ENCODE data around the gene ZNF30.

The ZNF30 gene

GRCh38 chr19:34982275-34982674 is 55.6 kb downstream of the ZNF30 start (continued):
- TF ChIP-seq ZBTB17 (tag by site-specific recombination; IDR thresholded peaks at IDR 0.05) (no peak), HIC1 (tag by site-specific recombination; IDR thresholded peaks at IDR 0.05) (no peak), ZNF624 (tag by site-specific recombination; IDR thresholded peaks at IDR 0.05) (no peak)

- H3K36me3 ChIP-seq (ENCODE audit: control insufficient read depth in 2 of 2, insufficient read depth in 1 of 2, low read length in 2 of 2), result no peaks in the 10 kb centered on the region
- no peak overlapping the region for H3K4me3 ChIP-seq (ENCODE audit: low read depth, low read length)
- H3K4me1 ChIP-seq (ENCODE audit: control insufficient read depth, insufficient read depth, low read length), result no peaks in the 10 kb centered on the region
- POLR2A ChIA-PET, result interaction anchor here (1.1 kb wide), 1 partner anchor 158 kb away, joined by 4 read pairs; no protein-coding TSS in a partner anchor
- peaks cover 3% of the 10 kb centered on the region; the same call in 1 of the 2 replicates for H3K9me3 ChIP-seq (ENCODE audit: control insufficient read depth, insufficient read depth, low read depth, low read length)
- CTCF ChIA-PET, result interaction anchor here (0.6 to 7.6 kb wide), 8 partner anchors 11 to 118 kb away, joined by 3 to 53 read pairs (median 4); no protein-coding TSS in a partner anchor
- no peak for TF ChIP-seq ZNF677 (tag by site-specific recombination; IDR thresholded peaks at IDR 0.05)
- no peak for TF ChIP-seq ZNF311 (tag by site-specific recombination; IDR thresholded peaks at IDR 0.05; ENCODE audit: borderline replicate concordance)
- no peak for TF ChIP-seq ZBTB21 (tag by site-specific recombination; IDR thresholded peaks at IDR 0.05)
- no peak for TF ChIP-seq GLIS1 (tag by site-specific recombination; IDR thresholded peaks at IDR 0.05)
- TF ChIP-seq ZBTB6 (tag by site-specific recombination; IDR thresholded peaks at IDR 0.05), result no peak
- TF ChIP-seq ZNF596 (tag by site-specific recombination; IDR thresholded peaks at IDR 0.05), result no peak
- no peak for TF ChIP-seq ZNF558 (tag by site-specific recombination; IDR thresholded peaks at IDR 0.05)
- H3K27ac ChIP-seq (ENCODE audit: extremely low read depth, low read depth, low read length), result no peak overlapping the region
These were observed 57.1 kb downstream of the ZNF30 start for GRCh38 chr19:34983786-34984185.

- peak; percentile 58 for TF ChIP-seq SETDB1 (IDR thresholded peaks at IDR 0.05; ENCODE audit: insufficient read length, low read length)
- no peak for TF ChIP-seq ELK4 (IDR thresholded peaks at IDR 0.05; ENCODE audit: borderline replicate concordance, low read depth, low read length)
- no peak for TF ChIP-seq ZNF157 (tag by site-specific recombination; IDR thresholded peaks at IDR 0.05)
- no peak for TF ChIP-seq SALL2 (tag by site-specific recombination; IDR thresholded peaks at IDR 0.05; ENCODE audit: borderline replicate concordance)
- peak; percentile 46; the same call in 1 of the 2 replicates for TF ChIP-seq ATF2 (tag by site-specific recombination; IDR thresholded peaks at IDR 0.05; ENCODE audit: low read depth)
- ChIA-PET CTCF (interaction anchor here (0.6 to 7.6 kb wide), 5 partner anchors 12 to 118 kb away, joined by 3 to 53 read pairs (median 4); no protein-coding TSS in a partner anchor), POLR2A (interaction anchor here (1.1 kb wide), 1 partner anchor 157 kb away, joined by 4 read pairs; no protein-coding TSS in a partner anchor)
- Histone ChIP-seq H3K4me3 (ENCODE audit: low read depth, low read length) (no peak overlapping the region), H3K27ac (ENCODE audit: extremely low read depth, low read depth, low read length) (no peak overlapping the region), H3K36me3 (ENCODE audit: control insufficient read depth in 2 of 2, insufficient read depth in 1 of 2, low read length in 2 of 2) (no peaks in the 10 kb centered on the region), H3K9me3 (ENCODE audit: control insufficient read depth, insufficient read depth, low read depth, low read length) (peaks cover 3% of the 10 kb centered on the region; the same call in 1 of the 2 replicates), H3K4me1 (ENCODE audit: control insufficient read depth, insufficient read depth, low read length) (no peaks in the 10 kb centered on the region)
These were observed 57.6 kb downstream of the ZNF30 start for GRCh38 chr19:34984287-34984686.
